Fibroblast of skin of right biceps (primary cell): ENCODE data around the gene MCF2L.
"Not testable (repeated sequence)": the region's sequence is repeated elsewhere in the genome, so short reads cannot be mapped to it uniquely, and the experiment has no call there.

Experiments used
- DNase-seq: peaks from one replicate; pipeline ENCODE4 v3.0.0-alpha.2; 2013

The MCF2L gene

GRCh38 chr13:113020323-113021080, 51.5 kb downstream of the MCF2L start:
- DNase-seq: no peak

- no peak for DNase-seq
These were observed 52.4 kb downstream of the MCF2L start for GRCh38 chr13:113021391-113021790.

GRCh38 chr13:113021811-113022210, 52.8 kb downstream of the MCF2L start:
- DNase-seq: no peak

- DNase-seq: no peak
These were observed 53.4 kb downstream of the MCF2L start for GRCh38 chr13:113022391-113022744.

- no peak for DNase-seq
These were observed 53.9 kb downstream of the MCF2L start for GRCh38 chr13:113022745-113023574.

GRCh38 chr13:113023694-113024430, 54.8 kb downstream of the MCF2L start:
- DNase-seq: no peak

- no peak for DNase-seq
These were observed 55.5 kb downstream of the MCF2L start for GRCh38 chr13:113024466-113024865.

- DNase-seq: no peak
These were observed 57.4 kb downstream of the MCF2L start for GRCh38 chr13:113026391-113026910.

GRCh38 chr13:113027095-113027494, 58.1 kb downstream of the MCF2L start:
- no peak for DNase-seq

GRCh38 chr13:113027566-113027965, 58.6 kb downstream of the MCF2L start:
- no peak for DNase-seq

GRCh38 chr13:113028336-113029060, 59.5 kb downstream of the MCF2L start:
- no peak for DNase-seq

- DNase-seq: no peak
These were observed 60.0 kb downstream of the MCF2L start for GRCh38 chr13:113029061-113029445.

GRCh38 chr13:113029487-113030258, 60.7 kb downstream of the MCF2L start:
- DNase-seq: no peak

GRCh38 chr13:113030259-113030640, 61.2 kb downstream of the MCF2L start:
- not testable (repeated sequence) for DNase-seq

GRCh38 chr13:113031465-113031864, 62.5 kb downstream of the MCF2L start:
- no peak for DNase-seq

GRCh38 chr13:113032291-113032690, 63.3 kb downstream of the MCF2L start:
- DNase-seq: no peak

GRCh38 chr13:113033054-113033850, 64.2 kb downstream of the MCF2L start:
- DNase-seq: no peak

GRCh38 chr13:113034451-113035212, 65.6 kb downstream of the MCF2L start:
- DNase-seq: peak; percentile 53

- DNase-seq: no peak
These were observed 66.3 kb downstream of the MCF2L start for GRCh38 chr13:113035213-113035800.

GRCh38 chr13:113036401-113036800, 67.4 kb downstream of the MCF2L start:
- no peak for DNase-seq
